CD4-positive, alpha-beta memory T cell (primary cell): Measurements from ENCODE around the gene ECPAS. TPM values are rescaled to one million over a fixed set of nuclear protein-coding genes. Genes with fewer than 3 reads are reported as not detected.

ENCODE experiments used
- CTCF ChIA-PET: fragments of 350-600 bp; sonication (Branson Sonifier 250); formaldehyde crosslinking; loops from one replicate; lab custom pipeline; 2021; ENCODE audit warnings: inconsistent platforms; ENCODE audit not compliant: partially characterized antibody; lab: Charles Lee
- POLR2A ChIA-PET: fragments of 350-600 bp; sonication (Branson Sonifier 250); formaldehyde crosslinking; loops from one replicate; lab custom pipeline; 2021; ENCODE audit not compliant: partially characterized antibody; lab: Charles Lee
- DNase-seq, 5 donors: peaks; one replicate each; pipeline versions ENCODE4 v3.0.0 to v3.0.0-alpha.2; 2020 to 2022; ENCODE audit warnings: mixed read lengths in 1 of 5
- H3K27ac ChIP-seq: one replicate; pipeline ENCODE4 v1.7.0; 2013; ENCODE audit warnings: low read depth, low read length
- H3K27me3 ChIP-seq: 2 replicates; pipeline ENCODE4 v1.7.0; 2013; ENCODE audit warnings: mild to moderate bottlenecking, low read length, moderate library complexity; ENCODE audit not compliant: insufficient read depth
- H3K36me3 ChIP-seq: 2 replicates; pipeline ENCODE4 v1.7.0; 2013; ENCODE audit warnings: mild to moderate bottlenecking, low read length, moderate library complexity; ENCODE audit not compliant: insufficient read depth
- H3K4me1 ChIP-seq: 2 replicates; pipeline ENCODE4 v1.7.0; 2013; ENCODE audit warnings: mild to moderate bottlenecking, low read length, moderate library complexity; ENCODE audit not compliant: insufficient read depth
- H3K4me3 ChIP-seq, 2 donors: one replicate each; pipeline ENCODE4 v1.7.0; 2013; ENCODE audit warnings: low read length in 2 of 2, mild to moderate bottlenecking in 1 of 2
- H3K9me3 ChIP-seq, 2 donors: one replicate each; pipeline ENCODE4 v1.7.0; 2013; ENCODE audit warnings: low read length in 2 of 2, control low read depth in 1 of 2; ENCODE audit not compliant: control insufficient read depth in 1 of 2
- H3K27ac Mint-ChIP-seq, 7 donors: one replicate each; pipeline ENCODE4 v1.8.0; 2020 to 2021; ENCODE audit warnings: mixed read lengths in 7 of 7, mild to moderate bottlenecking in 6 of 7, inconsistent platforms in 3 of 7, moderate library complexity in 3 of 7
- H3K27me3 Mint-ChIP-seq, 2 donors: one replicate each; pipeline ENCODE4 v1.8.0; 2020 to 2021; ENCODE audit warnings: mixed read lengths in 2 of 2
- H3K36me3 Mint-ChIP-seq, 2 donors: one replicate each; pipeline ENCODE4 v1.8.0; 2020 to 2021; ENCODE audit warnings: mixed read lengths in 2 of 2, inconsistent platforms in 1 of 2, mild to moderate bottlenecking in 1 of 2
- H3K4me1 Mint-ChIP-seq, 4 donors: one replicate each; pipeline ENCODE4 v1.8.0; 2020 to 2021; ENCODE audit warnings: mixed read lengths in 4 of 4, mild to moderate bottlenecking in 1 of 4
- H3K4me3 Mint-ChIP-seq, 8 donors: one replicate each; pipeline ENCODE4 v1.8.0; 2020 to 2021; ENCODE audit warnings: mixed read lengths in 8 of 8, mild to moderate bottlenecking in 7 of 8, moderate library complexity in 6 of 8, inconsistent platforms in 3 of 8
- H3K9me3 Mint-ChIP-seq, 8 donors: one replicate each; pipeline ENCODE4 v1.8.0; 2020 to 2021; ENCODE audit warnings: mixed read lengths in 8 of 8, mild to moderate bottlenecking in 5 of 8, inconsistent platforms in 3 of 8, moderate library complexity in 1 of 8
- intact Hi-C: fragments of 100-400 bp; cut with micrococcal nuclease; formaldehyde crosslinking; loops from one replicate; pipeline ENCODE4 v1.15.1; 2023
- polyA plus RNA-seq, 2 donors: library from polyadenylated mRNA; unstranded; fragments of 300-500 nt; fragmentation: Illumina TruSeq; gene quantifications; one replicate each; pipeline ENCODE4 v1.2.3, GENCODE V29; 2021
- total RNA-seq, 2 experiments: library from RNA; stranded (reverse); gene quantifications; one replicate each; pipeline ENCODE4 v1.2.3, GENCODE V29; 2021

ECPAS gene
- total and polyA plus RNA-seq, 4 experiments from 2014 or later = 9.6 to 80.3 (median 48.6) TPM

- intact Hi-C loops = no loop called here
- no peak overlapping the region for H3K4me3 ChIP-seq
- no peaks in the 10 kb centered on the region for H3K9me3 Mint-ChIP-seq
- peaks cover 7% of the 10 kb centered on the region for H3K36me3 ChIP-seq
- peaks cover 64 to 67% of the 10 kb centered on the region in 2 donors for H3K36me3 Mint-ChIP-seq
- peak overlapping the region in 2 of 7 donors; percentile 2 to 32 for H3K27ac Mint-ChIP-seq
- DNase-seq = no peak
- CTCF ChIA-PET = no interaction called here
- POLR2A ChIA-PET = no interaction called here
- no peaks in the 10 kb centered on the region for H3K4me1 Mint-ChIP-seq
- H3K9me3 ChIP-seq = no peaks in the 10 kb centered on the region
- no peaks in the 10 kb centered on the region for H3K4me1 ChIP-seq
- no peaks in the 10 kb centered on the region for H3K27me3 Mint-ChIP-seq
- no peak overlapping the region for H3K4me3 Mint-ChIP-seq
- no peaks in the 10 kb centered on the region for H3K27me3 ChIP-seq
- H3K27ac ChIP-seq = no peak overlapping the region
Measured at GRCh38 chr9:111381006-111381405, 103.2 kb downstream of the ECPAS start.

DNA sequence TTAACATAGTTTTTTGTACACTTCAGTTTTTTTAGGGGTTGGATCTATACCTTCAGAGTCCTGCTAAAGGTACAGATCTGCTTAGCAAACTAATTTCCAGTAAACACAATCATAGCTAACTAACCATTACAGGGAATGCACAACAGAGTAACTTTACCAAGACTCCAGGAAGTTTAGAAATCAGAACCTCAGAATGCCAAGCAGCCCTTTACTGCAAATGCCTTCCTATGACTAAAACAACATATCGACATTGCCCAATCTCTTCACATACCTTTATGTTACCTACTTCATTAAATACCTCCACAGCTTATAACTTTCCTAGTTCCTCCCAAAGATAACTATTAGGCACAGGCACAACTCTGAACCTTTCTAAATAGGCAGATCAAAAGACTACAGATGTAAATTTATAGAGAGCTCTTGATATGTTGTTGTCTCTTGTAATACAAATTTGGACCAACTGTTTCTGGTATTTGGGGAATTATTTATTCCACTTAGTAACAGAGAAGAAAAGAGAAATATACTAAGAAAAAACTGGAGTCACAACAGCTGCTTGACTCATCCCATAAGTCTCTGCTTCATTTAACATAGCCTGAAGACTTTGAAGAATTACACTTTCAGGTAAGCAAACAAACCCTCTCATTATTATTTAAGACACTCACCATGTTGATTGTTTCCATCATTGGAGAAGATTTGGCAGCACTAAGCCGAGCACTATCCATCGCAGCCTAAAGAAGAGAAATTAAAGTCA lies 108.2 kb downstream of the ECPAS start:
- Mint-ChIP-seq H3K4me3 (no peak overlapping the region), H3K27ac (peak overlapping the region in 2 of 7 donors; percentile 31 to 63), H3K4me1 (no peaks in the 10 kb centered on the region), H3K36me3 (peaks cover 80 to 84% of the 10 kb centered on the region in 2 donors), H3K27me3 (no peaks in the 10 kb centered on the region), H3K9me3 (no peaks in the 10 kb centered on the region)
- ChIA-PET POLR2A (no interaction called here), CTCF (no interaction called here)
- intact Hi-C loops = no loop called here
- no peak overlapping the region for H3K27ac ChIP-seq
- no peaks in the 10 kb centered on the region for H3K9me3 ChIP-seq
- no peak overlapping the region for H3K4me3 ChIP-seq
- H3K36me3 ChIP-seq = peaks cover 24% of the 10 kb centered on the region
- no peaks in the 10 kb centered on the region for H3K27me3 ChIP-seq
- H3K4me1 ChIP-seq = no peaks in the 10 kb centered on the region
- no peak for DNase-seq

DNA sequence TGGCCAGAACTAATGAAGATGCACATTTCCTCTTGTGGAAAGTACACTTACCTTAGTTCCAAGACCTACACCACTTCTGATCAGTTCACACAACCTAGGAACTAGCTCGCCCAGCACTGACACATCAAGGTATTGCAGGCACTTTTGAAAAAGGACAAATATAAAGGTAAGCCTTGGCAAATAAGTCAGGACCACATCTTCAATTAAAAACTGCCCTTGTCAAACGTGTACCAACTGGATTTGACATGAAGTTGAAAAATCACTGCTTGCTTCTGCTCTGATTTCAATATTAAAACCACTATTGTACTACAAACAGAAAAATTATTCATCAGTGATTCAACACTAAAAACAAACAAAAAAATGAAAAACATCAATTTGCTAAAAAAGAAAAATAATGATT lies 109.1 kb downstream of the ECPAS start:
- Histone ChIP-seq H3K9me3 (no peaks in the 10 kb centered on the region), H3K4me3 (no peak overlapping the region), H3K27me3 (no peaks in the 10 kb centered on the region), H3K36me3 (peaks cover 33% of the 10 kb centered on the region), H3K4me1 (no peaks in the 10 kb centered on the region), H3K27ac (no peak overlapping the region)
- Mint-ChIP-seq H3K9me3 (no peaks in the 10 kb centered on the region), H3K27me3 (no peaks in the 10 kb centered on the region), H3K4me1 (no peaks in the 10 kb centered on the region), H3K36me3 (peaks cover 83 to 87% of the 10 kb centered on the region in 2 donors), H3K27ac (no peak overlapping the region), H3K4me3 (no peak overlapping the region)
- no peak for DNase-seq
- ChIA-PET CTCF (no interaction called here), POLR2A (no interaction called here)
- intact Hi-C loops = no loop called here

DNA sequence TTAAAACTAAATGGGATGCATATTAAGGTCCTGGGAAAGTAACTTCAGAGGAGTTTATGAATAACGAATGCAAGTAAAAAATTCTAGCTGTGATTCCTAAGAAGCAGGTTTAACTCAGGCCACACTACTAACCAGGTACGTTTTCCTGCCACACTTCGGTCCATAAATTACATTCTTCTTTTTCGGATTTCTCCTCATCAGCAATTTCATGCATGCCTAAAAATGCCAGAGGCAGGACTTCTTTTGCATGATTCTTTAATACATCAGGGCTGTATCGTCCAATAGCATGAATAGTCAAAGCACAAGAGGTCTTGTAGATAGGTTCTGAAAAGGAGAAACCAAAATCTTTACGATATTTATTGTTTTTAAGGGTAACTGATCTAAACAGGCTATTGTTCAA lies 111.9 kb downstream of the ECPAS start:
- Mint-ChIP-seq H3K36me3 (peaks cover 89 to 96% of the 10 kb centered on the region in 2 donors), H3K4me3 (no peak overlapping the region), H3K27ac (no peak overlapping the region), H3K9me3 (no peaks in the 10 kb centered on the region), H3K27me3 (no peaks in the 10 kb centered on the region), H3K4me1 (peaks cover 0 to 1% (median 0%) of the 10 kb centered on the region in 4 donors)
- ChIA-PET POLR2A (no interaction called here), CTCF (no interaction called here)
- Histone ChIP-seq H3K27ac (no peak overlapping the region), H3K4me3 (no peak overlapping the region), H3K36me3 (peaks cover 48% of the 10 kb centered on the region), H3K27me3 (no peaks in the 10 kb centered on the region), H3K4me1 (no peaks in the 10 kb centered on the region), H3K9me3 (no peaks in the 10 kb centered on the region)
- no peak for DNase-seq
- intact Hi-C loops = no loop called here

DNA sequence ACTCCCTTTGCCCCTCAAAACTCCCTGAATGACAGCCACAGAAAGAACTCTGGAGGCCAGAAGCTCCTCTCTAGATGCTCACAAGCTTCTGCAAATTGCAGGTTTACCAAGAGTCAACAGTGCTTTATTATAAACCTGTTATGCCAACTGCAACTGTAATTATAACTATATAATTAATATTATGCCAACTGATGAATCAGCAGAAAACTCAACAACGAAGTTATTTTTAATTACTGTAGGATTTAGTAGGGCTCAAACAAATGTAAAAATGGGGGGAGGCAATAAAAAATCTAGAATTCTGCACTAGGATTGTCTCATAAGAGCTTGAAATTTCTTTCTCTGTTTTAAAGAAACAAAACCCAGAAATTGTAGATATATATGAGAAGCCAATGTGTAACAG lies 117.2 kb downstream of the ECPAS start:
- Mint-ChIP-seq H3K4me1 (peaks cover 0 to 1% (median 0%) of the 10 kb centered on the region in 4 donors), H3K36me3 (peaks cover 88% of the 10 kb centered on the region in 2 donors), H3K9me3 (no peaks in the 10 kb centered on the region), H3K4me3 (no peak overlapping the region), H3K27me3 (no peaks in the 10 kb centered on the region), H3K27ac (peak overlapping the region in 1 of 7 donors; percentile 29)
- Histone ChIP-seq H3K27ac (no peak overlapping the region), H3K4me1 (no peaks in the 10 kb centered on the region), H3K36me3 (peaks cover 51% of the 10 kb centered on the region), H3K4me3 (no peak overlapping the region), H3K9me3 (no peaks in the 10 kb centered on the region), H3K27me3 (no peaks in the 10 kb centered on the region)
- CTCF ChIA-PET = no interaction called here
- no peak for DNase-seq
- intact Hi-C loops = no loop called here
- POLR2A ChIA-PET = no interaction called here

- intact Hi-C loops = no loop called here
- Histone ChIP-seq H3K9me3 (no peaks in the 10 kb centered on the region), H3K4me1 (no peaks in the 10 kb centered on the region), H3K27ac (no peak overlapping the region), H3K36me3 (peaks cover 17% of the 10 kb centered on the region), H3K27me3 (no peaks in the 10 kb centered on the region), H3K4me3 (no peak overlapping the region)
- DNase-seq = no peak
- no peak overlapping the region for H3K4me3 Mint-ChIP-seq
- H3K27ac Mint-ChIP-seq = peak overlapping the region in 2 of 7 donors; percentile 45 to 65
- no peaks in the 10 kb centered on the region for H3K4me1 Mint-ChIP-seq
- ChIA-PET POLR2A (no interaction called here), CTCF (no interaction called here)
- no peaks in the 10 kb centered on the region for H3K9me3 Mint-ChIP-seq
- no peaks in the 10 kb centered on the region for H3K27me3 Mint-ChIP-seq
- H3K36me3 Mint-ChIP-seq = peaks cover 60 to 67% of the 10 kb centered on the region in 2 donors
Measured at GRCh38 chr9:111362526-111362925, 121.7 kb downstream of the ECPAS start.

DNA sequence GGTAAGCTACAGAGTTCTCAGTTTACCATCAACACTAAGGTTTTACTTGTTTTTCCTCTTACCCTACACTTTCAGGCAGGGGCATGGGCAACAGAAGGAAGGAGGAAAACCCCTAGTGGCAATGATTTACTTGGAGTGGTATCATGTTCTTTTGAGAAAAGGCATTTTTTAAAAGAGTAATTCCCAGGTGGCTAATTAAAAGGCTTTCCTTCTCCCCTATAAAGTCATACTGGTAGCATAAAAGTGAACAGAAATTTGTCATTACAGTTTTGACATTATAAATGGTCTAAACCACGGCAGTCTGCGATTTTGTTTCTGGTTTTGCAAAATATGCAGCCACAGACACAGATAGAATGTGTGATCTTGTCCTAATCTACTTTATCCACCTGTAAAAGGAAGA lies 123.3 kb downstream of the ECPAS start:
- H3K27ac ChIP-seq = no peak overlapping the region
- Mint-ChIP-seq H3K36me3 (peaks cover 45 to 52% of the 10 kb centered on the region in 2 donors), H3K27ac (no peak overlapping the region), H3K4me1 (no peaks in the 10 kb centered on the region), H3K27me3 (no peaks in the 10 kb centered on the region), H3K4me3 (no peak overlapping the region), H3K9me3 (peaks cover 0 to 2% (median 0%) of the 10 kb centered on the region in 8 donors)
- intact Hi-C loops = no loop called here
- ChIA-PET POLR2A (no interaction called here), CTCF (no interaction called here)
- no peaks in the 10 kb centered on the region for H3K9me3 ChIP-seq
- no peak overlapping the region for H3K4me3 ChIP-seq
- DNase-seq = no peak
- no peaks in the 10 kb centered on the region for H3K27me3 ChIP-seq
- H3K36me3 ChIP-seq = peaks cover 10% of the 10 kb centered on the region
- no peaks in the 10 kb centered on the region for H3K4me1 ChIP-seq
